CD8-positive, alpha-beta memory T cell (primary cell): ENCODE results near the gene CCDC188. TPM values are rescaled to one million over a fixed set of nuclear protein-coding genes. Genes with fewer than 3 reads are reported as not detected.

Experiments used
- CTCF ChIA-PET: fragments of 350-600 bp; sonication (Branson Sonifier 250); formaldehyde crosslinking; loops from one replicate; lab custom pipeline; 2021; ENCODE audit warnings: antibody characterized with exemption; lab: Charles Lee
- POLR2A ChIA-PET: fragments of 350-600 bp; sonication (Branson Sonifier 250); formaldehyde crosslinking; loops from one replicate; lab custom pipeline; 2021; ENCODE audit warnings: antibody characterized with exemption; lab: Charles Lee
- DNase-seq, 5 donors: peaks; one replicate each; pipeline versions ENCODE4 v3.0.0 to v3.0.0-alpha.2; 2020 to 2022; ENCODE audit warnings: mixed read lengths in 1 of 5
- H3K27ac ChIP-seq: one replicate; pipeline ENCODE4 v1.7.0; 2013; ENCODE audit warnings: low read depth, mild to moderate bottlenecking, low read length, moderate library complexity
- H3K27me3 ChIP-seq: 2 replicates; pipeline ENCODE4 v1.7.0; 2013; ENCODE audit warnings: low read length, mild to moderate bottlenecking; ENCODE audit not compliant: insufficient read depth, poor library complexity, severe bottlenecking
- H3K36me3 ChIP-seq: 2 replicates; pipeline ENCODE4 v1.7.0; 2013; ENCODE audit warnings: mild to moderate bottlenecking, low read length, moderate library complexity; ENCODE audit not compliant: insufficient read depth
- H3K4me1 ChIP-seq: 2 replicates; pipeline ENCODE4 v1.7.0; 2013; ENCODE audit warnings: mild to moderate bottlenecking, low read length, moderate library complexity; ENCODE audit not compliant: insufficient read depth
- H3K4me3 ChIP-seq: 2 replicates; pipeline ENCODE4 v1.7.0; 2013; ENCODE audit warnings: mild to moderate bottlenecking, low read length
- H3K9me3 ChIP-seq: 2 replicates; pipeline ENCODE4 v1.7.0; 2013; ENCODE audit warnings: mild to moderate bottlenecking, low read length
- H3K27ac Mint-ChIP-seq, 8 donors: one replicate each; pipeline ENCODE4 v1.8.0; 2020 to 2021; ENCODE audit warnings: mixed read lengths in 8 of 8, mild to moderate bottlenecking in 6 of 8, inconsistent platforms in 3 of 8, moderate library complexity in 3 of 8
- H3K27me3 Mint-ChIP-seq, 2 donors: one replicate each; pipeline ENCODE4 v1.8.0; 2020 to 2021; ENCODE audit warnings: mixed read lengths in 2 of 2, mild to moderate bottlenecking in 1 of 2, moderate library complexity in 1 of 2
- H3K36me3 Mint-ChIP-seq, 3 donors: one replicate each; pipeline ENCODE4 v1.8.0; 2020 to 2021; ENCODE audit warnings: mixed read lengths in 3 of 3, inconsistent platforms in 1 of 3, mild to moderate bottlenecking in 1 of 3
- H3K4me1 Mint-ChIP-seq, 3 donors: one replicate each; pipeline ENCODE4 v1.8.0; 2020 to 2021; ENCODE audit warnings: mixed read lengths in 3 of 3, inconsistent platforms in 1 of 3, mild to moderate bottlenecking in 1 of 3
- H3K4me3 Mint-ChIP-seq, 7 donors: one replicate each; pipeline ENCODE4 v1.8.0; 2020 to 2021; ENCODE audit warnings: mixed read lengths in 7 of 7, mild to moderate bottlenecking in 6 of 7, moderate library complexity in 4 of 7, inconsistent platforms in 2 of 7
- H3K9me3 Mint-ChIP-seq, 5 donors: one replicate each; pipeline ENCODE4 v1.8.0; 2020 to 2022; ENCODE audit warnings: mixed read lengths in 5 of 5, mild to moderate bottlenecking in 3 of 5, moderate library complexity in 2 of 5, inconsistent platforms in 1 of 5
- polyA plus RNA-seq: library from polyadenylated mRNA; unstranded; fragments of 300-500 nt; fragmentation: Illumina TruSeq; gene quantifications from one replicate; pipeline ENCODE4 v1.2.3, GENCODE V29; 2021
- total RNA-seq, 2 experiments: library from RNA; stranded (reverse); gene quantifications; one replicate each; pipeline ENCODE4 v1.2.3, GENCODE V29; 2021

Gene CCDC188
- total and polyA plus RNA-seq, 3 experiments from 2014 or later, result not detected

GRCh38 chr22:20135806-20136602, 14.9 kb downstream of the CCDC188 start:
- Histone ChIP-seq H3K36me3 (no peaks in the 10 kb centered on the region), H3K9me3 (no peaks in the 10 kb centered on the region), H3K4me3 (no peak overlapping the region), H3K27ac (no peak overlapping the region), H3K27me3 (no peaks in the 10 kb centered on the region), H3K4me1 (peaks cover 20% of the 10 kb centered on the region)
- Mint-ChIP-seq H3K4me1 (peaks cover 22 to 56% (median 23%) of the 10 kb centered on the region in 3 donors), H3K4me3 (peak overlapping the region in 2 of 7 donors; percentile 22 to 34), H3K27me3 (no peaks in the 10 kb centered on the region), H3K27ac (peak overlapping the region in 4 of 8 donors; percentile 50 to 67 (median 57)), H3K9me3 (no peaks in the 10 kb centered on the region), H3K36me3 (peaks cover 0 to 10% (median 1%) of the 10 kb centered on the region in 3 donors)
- CTCF ChIA-PET, result no interaction called here
- no peak for DNase-seq
- POLR2A ChIA-PET, result no interaction called here

GRCh38 chr22:20135265-20135664, 15.6 kb downstream of the CCDC188 start:
- no peak for DNase-seq
- Histone ChIP-seq H3K4me1 (peaks cover 26% of the 10 kb centered on the region), H3K36me3 (no peaks in the 10 kb centered on the region), H3K27ac (no peak overlapping the region), H3K9me3 (no peaks in the 10 kb centered on the region), H3K4me3 (no peak overlapping the region), H3K27me3 (no peaks in the 10 kb centered on the region)
- Mint-ChIP-seq H3K27ac (no peak overlapping the region), H3K4me3 (no peak overlapping the region), H3K9me3 (no peaks in the 10 kb centered on the region), H3K36me3 (peaks cover 0 to 10% (median 1%) of the 10 kb centered on the region in 3 donors), H3K4me1 (peaks cover 22 to 57% (median 23%) of the 10 kb centered on the region in 3 donors), H3K27me3 (no peaks in the 10 kb centered on the region)
- ChIA-PET POLR2A (no interaction called here), CTCF (no interaction called here)

- H3K36me3 Mint-ChIP-seq, result no peaks in the 10 kb centered on the region
- H3K4me1 Mint-ChIP-seq, result peaks cover 25 to 65% (median 29%) of the 10 kb centered on the region in 3 donors
- Histone ChIP-seq H3K4me3 (no peak overlapping the region), H3K36me3 (no peaks in the 10 kb centered on the region), H3K9me3 (no peaks in the 10 kb centered on the region), H3K4me1 (peaks cover 36% of the 10 kb centered on the region), H3K27me3 (no peaks in the 10 kb centered on the region), H3K27ac (no peak overlapping the region)
- H3K27ac Mint-ChIP-seq, result peak overlapping the region in 4 of 8 donors; percentile 33 to 68 (median 40)
- H3K9me3 Mint-ChIP-seq, result no peaks in the 10 kb centered on the region
- peak overlapping the region; percentile 40 to 88 (median 79) for H3K4me3 Mint-ChIP-seq
- no peak for DNase-seq
- POLR2A ChIA-PET, result no interaction called here
- CTCF ChIA-PET, result no interaction called here
- H3K27me3 Mint-ChIP-seq, result no peaks in the 10 kb centered on the region
These were observed 16.8 kb downstream of the CCDC188 start for GRCh38 chr22:20133930-20134549.

GRCh38 chr22:20132686-20133246, 18.1 kb downstream of the CCDC188 start:
- ChIA-PET POLR2A (interaction anchor here (0.7 kb wide), 1 partner anchor 159 kb away, joined by 7 read pairs; no protein-coding TSS in a partner anchor), CTCF (interaction anchor here (0.7 kb wide), 1 partner anchor 163 kb away, joined by 3 read pairs; no protein-coding TSS in a partner anchor)
- peaks cover 0 to 4% (median 0%) of the 10 kb centered on the region in 3 donors for H3K36me3 Mint-ChIP-seq
- Histone ChIP-seq H3K4me3 (peak overlapping the region; percentile 60), H3K27ac (peak overlapping the region; percentile 68), H3K36me3 (no peaks in the 10 kb centered on the region), H3K4me1 (peaks cover 38% of the 10 kb centered on the region), H3K27me3 (no peaks in the 10 kb centered on the region), H3K9me3 (no peaks in the 10 kb centered on the region)
- peak overlapping the region; percentile 67 to 88 (median 79) for H3K4me3 Mint-ChIP-seq
- no peak for DNase-seq
- H3K4me1 Mint-ChIP-seq, result peaks cover 22 to 58% (median 30%) of the 10 kb centered on the region in 3 donors
- H3K9me3 Mint-ChIP-seq, result no peaks in the 10 kb centered on the region
- H3K27ac Mint-ChIP-seq, result peak overlapping the region in 7 of 8 donors; percentile 29 to 78 (median 51)
- no peaks in the 10 kb centered on the region for H3K27me3 Mint-ChIP-seq

- Mint-ChIP-seq H3K4me3 (peak overlapping the region; percentile 42 to 88 (median 79)), H3K9me3 (no peaks in the 10 kb centered on the region), H3K4me1 (peaks cover 20 to 54% (median 30%) of the 10 kb centered on the region in 3 donors), H3K27me3 (no peaks in the 10 kb centered on the region), H3K27ac (peak overlapping the region in 1 of 8 donors; percentile 43), H3K36me3 (peaks cover 0 to 11% (median under 1%) of the 10 kb centered on the region in 3 donors)
- ChIA-PET POLR2A (no interaction called here), CTCF (no interaction called here)
- H3K4me3 ChIP-seq, result peak overlapping the region; percentile 60
- H3K27ac ChIP-seq, result peak overlapping the region; percentile 68
- H3K4me1 ChIP-seq, result peaks cover 38% of the 10 kb centered on the region
- peak in 3 of 5 donors; percentile 19 to 36 (median 22) for DNase-seq
- H3K9me3 ChIP-seq, result no peaks in the 10 kb centered on the region
- H3K36me3 ChIP-seq, result no peaks in the 10 kb centered on the region
- H3K27me3 ChIP-seq, result no peaks in the 10 kb centered on the region
These were observed 18.8 kb downstream of the CCDC188 start for GRCh38 chr22:20131859-20132685.

- H3K4me1 ChIP-seq, result peaks cover 38% of the 10 kb centered on the region
- peak; percentile 30 to 64 (median 44) for DNase-seq
- no peaks in the 10 kb centered on the region for H3K9me3 ChIP-seq
- H3K27ac ChIP-seq, result peak within 1 kb of the TSS; percentile 79
- ChIA-PET CTCF (no interaction called here), POLR2A (no interaction called here)
- no peaks in the 10 kb centered on the region for H3K36me3 ChIP-seq
- H3K4me1 Mint-ChIP-seq, result peaks cover 20 to 50% (median 29%) of the 10 kb centered on the region in 3 donors
- H3K36me3 Mint-ChIP-seq, result peaks cover 0 to 15% (median 2%) of the 10 kb centered on the region in 3 donors
- no peaks in the 10 kb centered on the region for H3K9me3 Mint-ChIP-seq
- H3K4me3 ChIP-seq, result peak within 1 kb of the TSS; percentile 71
- no peaks in the 10 kb centered on the region for H3K27me3 Mint-ChIP-seq
- peak within 1 kb of the TSS in 4 of 8 donors; percentile 34 to 89 (median 40) for H3K27ac Mint-ChIP-seq
- no peaks in the 10 kb centered on the region for H3K27me3 ChIP-seq
- H3K4me3 Mint-ChIP-seq, result peak within 1 kb of the TSS; percentile 67 to 88 (median 79)
These were observed 19.3 kb downstream of the CCDC188 start, which contains the start of gene ZDHHC8 for GRCh38 chr22:20131597-20131858. Gene ZDHHC8, plus strand, starts transcription at chr22:20131804. Its CDS starts 144 bp downstream, at chr22:20131948.
